SK-N-SH (cell line): ENCODE results near the gene P3H2. TPM values are rescaled to one million over a fixed set of nuclear protein-coding genes. Genes with fewer than 3 reads are reported as not detected.

Experiments used
- CTCF ChIA-PET: fragments of 300-600, 350-600 bp; formaldehyde crosslinking; extraction: SDS; loops from one replicate; lab custom pipeline; 2021; lab: Yijun Ruan, JAX
- POLR2A ChIA-PET: fragments of 350-600 bp; sonication (Branson Sonifier 250); formaldehyde crosslinking; extraction: SDS; loops from one replicate; lab custom pipeline; 2020; ENCODE audit warnings: antibody characterized with exemption, inconsistent platforms; lab: Yijun Ruan, JAX
- DNase-seq: peaks from one replicate; pipeline ENCODE4 v3.0.0; 2012
- H2AFZ ChIP-seq: fragments of 200-600 bp; sonication (generic); 2 replicates; pipeline ENCODE4 v1.8.1; 2016; ENCODE audit warnings: antibody characterized with exemption, mild to moderate bottlenecking, low read depth
- H3F3A ChIP-seq: fragments of 200-600 bp; sonication (generic); replicated peaks from 2 replicates; pipeline ENCODE3; 2016; ENCODE audit warnings: antibody characterized with exemption, mild to moderate bottlenecking; ENCODE audit not compliant: insufficient read depth
- H3K27ac ChIP-seq, 2 experiments: fragments of 200-500 bp in 1 of 2; fragments of 200-600 bp in 1 of 2; sonication (Bioruptor generic) in 1 of 2; sonication (generic), shearing (Covaris generic) in 1 of 2; 2 replicates each; pipeline versions ENCODE4 v1.5.1 to v1.6.1; 2014 to 2016; ENCODE audit warnings: low read depth in 2 of 2, inconsistent platforms in 1 of 2, low read length in 1 of 2, mild to moderate bottlenecking in 1 of 2, mixed read lengths in 1 of 2
- H3K27me3 ChIP-seq: fragments of 200-600 bp; sonication (generic), shearing (Covaris generic); 2 replicates; pipeline ENCODE4 v1.6.1; 2016; ENCODE audit warnings: mixed run types; ENCODE audit not compliant: insufficient read depth
- H3K36me3 ChIP-seq, 2 experiments: fragments of 200-500 bp in 1 of 2; fragments of 200-600 bp in 1 of 2; sonication (Bioruptor generic) in 1 of 2; sonication (generic) in 1 of 2; replicated peaks in 1 of 2; 2 replicates each; pipeline versions ENCODE3 to v1.5.1; 2014 to 2016; ENCODE audit warnings: low read length in 1 of 2, mild to moderate bottlenecking in 1 of 2; ENCODE audit not compliant: insufficient read depth in 2 of 2, control insufficient read depth in 1 of 2
- H3K4me1 ChIP-seq, 2 experiments: fragments of 200-500 bp in 1 of 2; fragments of 200-600 bp in 1 of 2; sonication (Bioruptor generic) in 1 of 2; sonication (generic), shearing (Covaris generic) in 1 of 2; 2 replicates each; pipeline versions ENCODE4 v1.5.1 to v1.6.1; 2014 to 2016; ENCODE audit warnings: low read depth in 1 of 2, low read length in 1 of 2, mixed run types in 1 of 2; ENCODE audit not compliant: insufficient read depth in 2 of 2, control insufficient read depth in 1 of 2
- H3K4me2 ChIP-seq: fragments of 200-600 bp; sonication (generic), shearing (Covaris generic); 2 replicates; pipeline ENCODE4 v1.6.1; 2017; ENCODE audit warnings: mixed run types
- H3K4me3 ChIP-seq, 2 experiments: fragments of 200-500 bp in 1 of 2; fragments of 200-600 bp in 1 of 2; sonication (Bioruptor generic) in 1 of 2; sonication (generic), shearing (Covaris generic) in 1 of 2; 2 replicates each; pipeline versions ENCODE4 v1.5.1 to v1.8.1; 2014 to 2016; ENCODE audit warnings: low read depth in 2 of 2, inconsistent platforms in 1 of 2, low read length in 1 of 2, mild to moderate bottlenecking in 1 of 2, mixed read lengths in 1 of 2, moderate library complexity in 1 of 2
- H3K79me2 ChIP-seq: fragments of 200-600 bp; sonication (generic); 2 replicates; pipeline ENCODE4 v1.8.1; 2017; ENCODE audit warnings: mild to moderate bottlenecking; ENCODE audit not compliant: insufficient read depth
- H3K9ac ChIP-seq: fragments of 200-600 bp; sonication (generic); 2 replicates; pipeline ENCODE4 v1.6.1; 2017; ENCODE audit warnings: mixed run types
- H3K9me2 ChIP-seq: fragments of 200-600 bp; sonication (generic); 2 replicates; pipeline ENCODE4 v1.6.1; 2017; ENCODE audit warnings: mixed run types
- H3K9me3 ChIP-seq: fragments of 200-600 bp; sonication (generic); 2 replicates; pipeline ENCODE4 v1.6.1; 2017; ENCODE audit warnings: mixed run types, mild to moderate bottlenecking, moderate library complexity
- H4K20me1 ChIP-seq: fragments of 200-600 bp; sonication (generic); 2 replicates; pipeline ENCODE4 v1.6.1; 2017; ENCODE audit warnings: mild to moderate bottlenecking, mixed run types; ENCODE audit not compliant: insufficient read depth
- EZH2phosphoT487 ChIP-seq: fragments of 200-600 bp; sonication (generic); IDR thresholded peaks from 2 replicates; pipeline ENCODE4 v1.6.1; 2017; ENCODE audit warnings: low read depth, mixed run types, mild to moderate bottlenecking, antibody characterized with exemption, moderate library complexity, borderline replicate concordance
- FOSL2 ChIP-seq: IDR thresholded peaks from 2 replicates; pipeline ENCODE4 v1.4.0; 2012; ENCODE audit warnings: low read depth, mild to moderate bottlenecking, moderate library complexity, borderline replicate concordance
- FOXJ3 ChIP-seq: sonication (generic); formaldehyde crosslinking; IDR thresholded peaks from 2 replicates; pipeline ENCODE4 v1.5.1; 2020; ENCODE audit warnings: mild to moderate bottlenecking, missing genetic modification reagents
- FOXM1 ChIP-seq: IDR thresholded peaks from 2 replicates; pipeline ENCODE4 v1.4.0; 2012; ENCODE audit warnings: low read depth, mild to moderate bottlenecking
- GATA2 ChIP-seq: sonication (generic); formaldehyde crosslinking; IDR thresholded peaks from 2 replicates; pipeline ENCODE4 v1.5.0; 2020; ENCODE audit warnings: mild to moderate bottlenecking, missing genetic modification reagents
- IRF3 ChIP-seq: fragments of 150-350 bp; IDR thresholded peaks from 2 replicates; pipeline ENCODE4 v1.6.1; 2016; ENCODE audit warnings: mild to moderate bottlenecking, low read depth, low read length
- JUND ChIP-seq: IDR thresholded peaks from 2 replicates; pipeline ENCODE4 v1.4.0; 2012
- MAX ChIP-seq: IDR thresholded peaks from 2 replicates; pipeline ENCODE4 v1.4.0; 2012; ENCODE audit warnings: low read depth
- MEF2A ChIP-seq: IDR thresholded peaks from 2 replicates; pipeline ENCODE4 v1.4.0; 2012; ENCODE audit warnings: low read depth, borderline replicate concordance
- PBX3 ChIP-seq: IDR thresholded peaks from 2 replicates; pipeline ENCODE4; 2012
- POLR2AphosphoS5 ChIP-seq: IDR thresholded peaks from 2 replicates; pipeline ENCODE4 v1.6.1; 2012; ENCODE audit warnings: low read depth, low read length
- RAD21 ChIP-seq: IDR thresholded peaks from 2 replicates; pipeline ENCODE4 v1.6.1; 2012; ENCODE audit warnings: mild to moderate bottlenecking, low read length
- REST ChIP-seq: IDR thresholded peaks from 2 replicates; pipeline ENCODE4 v1.6.1; 2012; ENCODE audit warnings: mild to moderate bottlenecking, low read depth, low read length, moderate library complexity
- RXRA ChIP-seq: IDR thresholded peaks from 2 replicates; pipeline ENCODE4 v1.4.0; 2012; ENCODE audit warnings: low read depth, mild to moderate bottlenecking, borderline replicate concordance
- SIN3A ChIP-seq: IDR thresholded peaks from 2 replicates; pipeline ENCODE4 v1.6.1; 2012; ENCODE audit warnings: low read depth, mild to moderate bottlenecking, low read length, moderate library complexity, borderline replicate concordance
- TAF1 ChIP-seq: IDR thresholded peaks from 2 replicates; pipeline ENCODE4 v1.6.1; 2012; ENCODE audit warnings: low read depth, mild to moderate bottlenecking, low read length, moderate library complexity, borderline replicate concordance
- TCF12 ChIP-seq: IDR thresholded peaks from 2 replicates; pipeline ENCODE4 v1.4.0; 2012
- TEAD4 ChIP-seq: IDR thresholded peaks from 2 replicates; pipeline ENCODE4 v1.4.0; 2012; ENCODE audit warnings: mild to moderate bottlenecking, borderline replicate concordance; ENCODE audit not compliant: insufficient read depth
- USF1 ChIP-seq: IDR thresholded peaks from 2 replicates; pipeline ENCODE4 v1.4.0; 2012; ENCODE audit warnings: low read depth, borderline replicate concordance
- YY1 ChIP-seq: IDR thresholded peaks from 2 replicates; pipeline ENCODE4 v1.4.0; 2012; ENCODE audit warnings: low read depth, mild to moderate bottlenecking
- ZBTB33 ChIP-seq: IDR thresholded peaks from 2 replicates; pipeline ENCODE4 v1.4.0; 2012; ENCODE audit warnings: low read depth, borderline replicate concordance
- WGBS: methylation state at CpG from one replicate; pipeline ENCODE4 v1.1.6; 2017; ENCODE audit warnings: low lambda C conversion rate; 5-methylcytosine and 5-hydroxymethylcytosine counted together
- polyA plus RNA-seq, 3 experiments: library from polyadenylated mRNA; depleted of rRNA; stranded (reverse); fragments of >200 nt; gene quantifications; 2 replicates each; pipeline ENCODE4 v1.2.3, GENCODE V29; 2012

P3H2 gene
- polyA plus RNA-seq, 1 of the 3 experiments (the other 2 are of a cell fraction) = 2.8 TPM

- TF ChIP-seq YY1 = no peak
- TF ChIP-seq FOXM1 = no peak
- TF ChIP-seq TAF1 = no peak
- TF ChIP-seq REST = no peak
- TF ChIP-seq FOSL2 = peak; percentile 82; the same call in 1 of the 2 replicates
- TF ChIP-seq JUND = peak; percentile 68
Observed at GRCh38 chr3:190064112-190064511, 56.6 kb downstream of the P3H2 start (continued).

GRCh38 chr3:190063490-190063889 is 57.2 kb downstream of the P3H2 start:
- Histone ChIP-seq H3K79me2 (no peaks in the 10 kb centered on the region), H3K4me2 (no peak overlapping the region)
- POLR2A ChIA-PET = no interaction called here

More at GRCh38 chr3:190063490-190063889, 57.2 kb downstream of the P3H2 start:
- Histone ChIP-seq H4K20me1 (no peaks in the 10 kb centered on the region), H3K4me3 (no peak overlapping the region), H3K27ac (peak overlapping the region in 1 of 2 experiments; percentile 50; a peak in 1 of 4 replicates), H3K4me1 (peaks cover 0 to 5% of the 10 kb centered on the region in 2 experiments; a peak in 1 of 4 replicates), H3K27me3 (no peaks in the 10 kb centered on the region), H3K36me3 (no peaks in the 10 kb centered on the region), H3K9me2 (no peaks in the 10 kb centered on the region), H3F3A (peaks cover 11% of the 10 kb centered on the region), H3K9ac (no peak overlapping the region), H3K9me3 (no peaks in the 10 kb centered on the region), H2AFZ (no peak overlapping the region)
- DNase-seq = no peak
- TF ChIP-seq PBX3 (no peak), MEF2A (no peak), ZBTB33 (no peak), RXRA (no peak), TAF1 (no peak), TEAD4 (no peak), SIN3A (no peak), RAD21 (no peak), TCF12 (no peak), IRF3 (no peak), EZH2phosphoT487 (no peak), USF1 (no peak), MAX (no peak), GATA2 (CRISPR knock-in tag) (no peak), FOXJ3 (CRISPR knock-in tag) (no peak), POLR2AphosphoS5 (no peak)
- 56% methylated on average over 3 of the region's 3 CpGs for WGBS
- CTCF ChIA-PET = interaction anchor here (0.6 to 1.2 kb wide), 3 partner anchors 10 to 46 kb away, joined by 3 read pairs; no protein-coding TSS in a partner anchor
